T1000 (cell line): ENCODE data around the gene ITGB3.
A peak's percentile ranks its signal among the peaks of the same experiment; 100 is the strongest.

ENCODE experiments used
- DNase-seq: peaks from one replicate; lab custom pipeline; 2025; ENCODE audit warnings: mixed read lengths; lab: John Stamatoyannopoulos, UW

ITGB3 gene

GRCh38 chr17:47276444-47276843 is 22.8 kb downstream of the ITGB3 start:
- DNase-seq: no peak

DNA sequence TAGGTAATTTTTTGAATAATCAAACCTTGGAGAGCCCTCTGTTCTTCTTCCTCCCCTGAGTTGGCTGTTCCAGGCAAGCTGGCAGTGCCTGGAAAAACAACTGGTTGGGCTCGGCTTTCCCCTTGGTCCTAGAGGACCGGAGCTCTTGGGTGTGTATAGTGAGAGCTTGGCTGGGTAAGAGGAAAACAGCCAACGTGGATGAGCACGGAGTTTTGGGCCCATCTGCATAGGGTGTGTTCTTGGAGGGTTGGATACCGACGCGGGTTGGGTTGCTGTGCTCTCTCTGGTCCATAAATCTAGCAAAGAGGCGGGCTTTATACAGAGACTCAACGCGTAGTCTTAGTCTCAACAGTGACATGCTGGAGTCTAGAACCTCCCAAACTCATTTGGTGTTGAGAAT is 23.2 kb downstream of the ITGB3 start:
- DNase-seq: no peak

- DNase-seq: no peak
These were observed 24.3 kb downstream of the ITGB3 start for GRCh38 chr17:47277921-47278320.

- DNase-seq: no peak
These were observed 24.9 kb downstream of the ITGB3 start for GRCh38 chr17:47278561-47278960.

GRCh38 chr17:47279062-47279801 is 25.6 kb downstream of the ITGB3 start:
- peak; percentile 82 for DNase-seq

DNA sequence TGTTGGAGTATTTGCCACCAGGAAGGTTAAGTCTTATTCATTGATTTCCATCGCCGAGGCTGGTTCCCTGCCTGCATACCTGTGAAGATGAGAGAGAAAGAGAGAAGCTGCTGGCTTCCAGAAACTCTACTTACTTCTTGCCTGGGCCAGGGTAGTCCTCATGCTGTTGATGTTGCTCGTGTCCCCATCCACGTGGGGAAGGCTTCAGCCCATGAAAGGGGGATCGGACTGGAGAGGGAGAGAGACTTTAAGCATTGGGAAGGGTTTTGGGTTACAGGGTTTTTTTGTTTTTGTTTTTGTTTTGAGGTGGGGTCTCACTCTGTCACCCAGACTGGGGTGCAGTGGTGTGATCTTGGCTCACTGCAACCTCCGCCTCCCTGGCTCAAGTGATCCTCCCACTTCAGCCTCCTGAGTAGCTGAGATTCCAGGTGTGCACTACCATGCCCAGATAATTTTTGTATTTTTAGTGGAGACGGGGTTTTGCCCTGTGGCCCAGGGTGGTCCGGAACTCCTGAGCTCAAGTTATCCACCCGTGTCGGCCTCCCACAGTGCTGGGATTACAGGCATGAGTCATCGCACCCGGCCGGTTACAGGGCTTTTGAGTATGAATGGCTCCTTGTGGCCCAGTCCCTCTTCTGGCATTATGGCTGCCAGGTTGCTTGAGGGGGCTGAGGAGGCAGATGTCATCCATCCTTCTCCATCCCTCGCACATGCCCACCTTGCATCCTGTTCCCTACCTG is 26.6 kb downstream of the ITGB3 start:
- DNase-seq: peak; percentile 32

GRCh38 chr17:47281216-47281615 is 27.6 kb downstream of the ITGB3 start:
- no peak for DNase-seq

- no peak for DNase-seq
These were observed 31.4 kb downstream of the ITGB3 start for GRCh38 chr17:47285003-47285402.

GRCh38 chr17:47286198-47286914 is 32.7 kb downstream of the ITGB3 start:
- no peak for DNase-seq

DNA sequence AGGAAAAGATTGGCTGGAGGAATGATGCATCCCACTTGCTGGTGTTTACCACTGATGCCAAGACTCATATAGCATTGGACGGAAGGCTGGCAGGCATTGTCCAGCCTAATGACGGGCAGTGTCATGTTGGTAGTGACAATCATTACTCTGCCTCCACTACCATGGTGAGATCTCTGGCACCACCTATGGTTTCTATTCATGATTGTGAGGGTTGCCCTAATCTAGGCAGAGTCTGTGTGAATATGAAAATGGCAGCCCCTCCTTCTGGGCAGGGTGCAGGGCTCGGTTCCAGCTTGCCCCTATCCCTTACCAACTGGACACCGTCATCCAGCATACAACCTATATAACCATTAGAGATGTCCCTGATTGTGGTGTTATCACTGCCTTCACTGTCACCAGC is 33.4 kb downstream of the ITGB3 start:
- DNase-seq: no peak

- no peak for DNase-seq
These were observed 34.0 kb downstream of the ITGB3 start for GRCh38 chr17:47287639-47288038.

- no peak for DNase-seq
These were observed 35.0 kb downstream of the ITGB3 start for GRCh38 chr17:47288531-47289116.

- no peak for DNase-seq
These were observed 35.7 kb downstream of the ITGB3 start for GRCh38 chr17:47289302-47289701.

- no peak for DNase-seq
These were observed 37.2 kb downstream of the ITGB3 start for GRCh38 chr17:47290870-47291241.

- DNase-seq: no peak
These were observed 37.7 kb downstream of the ITGB3 start for GRCh38 chr17:47291242-47291873.

DNA sequence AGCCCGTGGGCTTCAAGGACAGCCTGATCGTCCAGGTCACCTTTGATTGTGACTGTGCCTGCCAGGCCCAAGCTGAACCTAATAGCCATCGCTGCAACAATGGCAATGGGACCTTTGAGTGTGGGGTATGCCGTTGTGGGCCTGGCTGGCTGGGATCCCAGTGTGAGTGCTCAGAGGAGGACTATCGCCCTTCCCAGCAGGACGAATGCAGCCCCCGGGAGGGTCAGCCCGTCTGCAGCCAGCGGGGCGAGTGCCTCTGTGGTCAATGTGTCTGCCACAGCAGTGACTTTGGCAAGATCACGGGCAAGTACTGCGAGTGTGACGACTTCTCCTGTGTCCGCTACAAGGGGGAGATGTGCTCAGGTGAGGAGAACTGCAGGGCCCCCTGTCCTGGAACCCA is 38.6 kb downstream of the ITGB3 start:
- no peak for DNase-seq

- DNase-seq: no peak
These were observed 41.6 kb downstream of the ITGB3 start for GRCh38 chr17:47295037-47295873.

DNA sequence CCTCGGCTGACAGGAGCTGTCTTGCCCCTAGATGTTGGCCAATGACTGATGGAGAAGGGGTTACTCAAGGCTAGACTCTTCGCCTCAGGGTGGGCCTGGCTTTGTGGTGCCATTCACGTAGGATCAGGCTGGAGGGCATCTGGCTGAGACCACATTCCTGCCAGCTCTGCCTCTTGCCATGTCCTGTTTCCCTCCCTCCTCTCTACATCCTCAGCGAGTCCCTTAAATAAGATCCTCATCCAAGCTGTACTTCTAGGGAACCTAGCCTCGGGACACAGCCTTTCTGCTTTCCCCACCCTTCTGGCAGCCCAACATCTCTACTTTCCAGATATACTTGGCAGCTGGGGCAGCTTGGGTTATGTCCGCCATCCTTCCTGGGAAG is 42.2 kb downstream of the ITGB3 start:
- no peak for DNase-seq

DNA sequence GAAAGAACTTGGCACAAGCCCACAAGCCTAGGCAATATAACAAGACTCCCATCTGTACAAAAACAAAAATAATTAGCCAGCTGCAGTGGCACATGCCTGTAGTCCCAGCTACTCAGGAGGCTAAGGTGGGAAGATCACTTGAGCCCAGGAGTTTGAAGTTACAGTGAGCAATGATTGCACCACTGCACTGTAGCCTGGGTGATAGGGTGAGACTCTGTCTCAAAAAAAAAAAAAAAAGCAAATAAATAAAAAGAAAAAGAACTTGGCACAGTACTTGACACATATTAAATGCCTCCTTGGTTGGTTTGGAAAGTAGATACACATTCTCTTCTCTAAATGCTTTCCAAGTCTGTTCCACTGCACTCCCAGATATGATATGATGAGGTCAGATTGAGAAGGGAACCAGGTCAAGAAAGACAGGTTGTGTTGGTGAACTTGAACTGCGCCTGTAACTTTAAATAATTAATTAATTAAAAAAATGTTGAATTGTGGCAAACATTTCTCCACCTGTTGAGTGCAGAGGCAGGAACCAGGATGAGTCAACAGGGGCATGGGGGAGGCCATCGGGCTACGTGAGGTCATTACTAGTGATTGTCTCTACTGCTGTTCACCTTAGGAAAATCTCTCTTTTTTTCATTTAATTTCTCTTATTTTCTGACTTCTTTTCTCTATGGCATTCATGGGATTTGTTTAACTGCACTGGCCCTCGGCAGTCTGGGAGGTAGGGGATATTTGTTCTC is 44.2 kb downstream of the ITGB3 start:
- no peak for DNase-seq

GRCh38 chr17:47298712-47299111 is 45.1 kb downstream of the ITGB3 start:
- no peak for DNase-seq
